ENCODE measurements around the gene KLHDC7B. TPM values are rescaled to one million over a fixed set of nuclear protein-coding genes. Genes with fewer than 3 reads are reported as not detected.
"Not testable (repeated sequence)": the region's sequence is repeated elsewhere in the genome, so short reads cannot be mapped to it uniquely, and the experiment has no call there.

Gene KLHDC7B
- total RNA-seq, 1 experiment from 2014 or later, result not detected

DNA sequence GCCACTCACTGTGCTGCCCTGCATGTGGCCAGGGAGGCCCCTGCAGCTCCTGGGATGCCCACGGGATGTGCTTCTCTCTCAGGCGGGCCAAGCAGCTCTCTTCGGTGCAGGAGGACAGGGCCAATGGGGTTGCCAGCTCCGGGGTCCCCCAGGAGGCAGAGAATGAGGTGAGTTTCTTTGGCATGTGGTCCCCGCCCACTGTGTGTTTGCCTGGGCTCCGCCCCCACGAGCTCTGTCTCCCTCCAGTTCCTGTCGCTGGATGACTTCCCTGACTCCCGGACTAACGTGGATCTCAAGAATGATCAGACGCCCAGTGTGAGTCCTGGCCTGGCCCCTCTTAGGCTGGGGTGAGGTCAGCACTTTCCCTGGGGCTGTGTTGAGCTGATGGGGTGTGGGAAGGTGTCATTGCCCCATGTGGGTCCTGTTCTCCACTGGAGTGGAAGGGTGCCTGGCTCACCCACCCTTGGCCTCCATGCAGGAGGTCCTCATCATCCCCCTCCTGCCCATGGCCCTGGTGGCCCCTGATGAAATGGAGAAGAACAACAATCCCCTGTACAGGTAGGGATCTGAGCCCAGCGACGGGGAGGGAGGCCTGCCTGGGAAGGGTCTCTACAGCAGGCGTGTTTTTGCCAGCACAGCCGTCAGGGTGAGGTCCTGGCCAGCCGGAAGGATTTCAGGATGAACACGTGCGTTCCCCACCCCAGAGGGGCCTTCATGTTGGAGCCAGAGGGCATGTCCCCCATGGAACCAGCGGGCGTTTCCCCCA is 28.0 kb upstream of the KLHDC7B start:
- DNase-seq (ENCODE audit: low read depth), result no peak

GRCh38 chr22:50518606-50519005 is 27.1 kb upstream of the KLHDC7B start:
- no peak for DNase-seq (ENCODE audit: low read depth)

- DNase-seq (ENCODE audit: low read depth), result no peak
Observed at GRCh38 chr22:50519151-50519550, 26.5 kb upstream of the KLHDC7B start.

DNA sequence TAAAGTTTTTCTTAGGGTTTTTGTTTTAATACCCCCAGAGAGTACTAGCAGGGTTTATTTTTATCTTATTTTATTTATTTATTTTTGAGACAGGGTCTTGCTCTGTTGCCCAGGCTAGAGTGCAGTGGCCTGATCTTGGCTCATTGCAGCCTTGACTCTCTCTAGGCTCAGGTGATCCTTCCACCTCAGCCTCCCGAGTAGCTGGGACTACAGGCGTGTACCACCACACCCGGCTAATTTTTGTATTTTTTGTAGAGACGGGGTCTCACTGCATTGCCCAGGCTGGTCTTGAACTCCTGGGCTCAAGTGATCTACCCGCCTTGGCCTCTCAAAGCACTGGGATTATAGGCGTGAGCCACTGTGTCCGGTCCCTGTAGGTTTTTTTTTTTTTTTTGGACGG is 25.5 kb upstream of the KLHDC7B start:
- DNase-seq (ENCODE audit: low read depth), result not testable (repeated sequence)

GRCh38 chr22:50520826-50521453 is 24.8 kb upstream of the KLHDC7B start:
- DNase-seq (ENCODE audit: low read depth), result no peak

DNA sequence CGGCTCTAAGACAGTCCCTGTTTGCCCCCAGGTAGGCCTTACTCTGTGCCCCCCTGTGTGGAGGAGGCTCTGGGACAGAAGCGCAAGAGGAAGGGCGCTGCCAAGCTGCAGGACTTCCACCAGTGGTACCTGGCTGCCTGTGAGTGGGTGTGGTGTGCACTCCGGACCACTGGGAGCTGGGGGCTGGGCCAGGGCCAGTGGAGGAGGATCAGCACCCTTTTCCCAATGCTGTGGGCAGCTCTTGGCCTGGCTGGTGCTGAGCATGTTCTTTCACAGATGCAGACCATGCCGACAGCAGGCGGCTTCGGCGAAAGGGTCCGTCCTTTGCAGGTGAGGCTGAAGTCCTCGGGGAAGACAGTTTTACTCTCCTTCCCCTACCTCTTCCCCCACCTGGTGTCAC is 24.0 kb upstream of the KLHDC7B start:
- no peak for DNase-seq (ENCODE audit: low read depth)

DNA sequence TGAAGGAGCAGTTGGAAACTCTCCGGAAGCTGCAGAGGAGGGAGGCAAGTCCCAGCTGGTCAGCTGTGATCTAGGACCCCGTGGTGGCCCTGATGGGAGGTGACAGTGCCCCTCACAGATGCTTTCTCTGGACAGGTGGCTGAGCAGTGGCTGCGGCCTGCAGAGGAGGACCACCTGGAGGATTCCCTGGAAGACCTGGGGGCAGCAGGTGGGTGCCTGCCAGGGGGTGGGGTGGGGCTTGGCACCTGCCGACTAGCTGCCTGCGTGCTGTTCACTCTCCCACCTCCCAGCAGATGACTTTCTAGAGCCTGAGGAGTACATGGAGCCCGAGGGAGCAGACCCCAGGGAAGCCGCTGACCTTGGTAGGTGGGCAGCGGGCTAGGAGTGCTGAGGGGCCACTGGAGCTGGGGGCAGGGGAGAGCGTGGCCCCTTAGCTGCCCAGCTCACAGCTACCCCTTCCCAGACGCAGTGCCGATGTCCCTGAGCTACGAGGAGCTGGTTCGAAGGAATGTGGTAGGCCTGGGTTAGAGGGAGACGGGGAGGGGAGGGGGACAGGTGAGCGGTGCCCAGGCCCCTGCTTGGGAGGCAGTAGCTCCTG is 23.4 kb upstream of the KLHDC7B start:
- DNase-seq (ENCODE audit: low read depth), result no peak

DNA sequence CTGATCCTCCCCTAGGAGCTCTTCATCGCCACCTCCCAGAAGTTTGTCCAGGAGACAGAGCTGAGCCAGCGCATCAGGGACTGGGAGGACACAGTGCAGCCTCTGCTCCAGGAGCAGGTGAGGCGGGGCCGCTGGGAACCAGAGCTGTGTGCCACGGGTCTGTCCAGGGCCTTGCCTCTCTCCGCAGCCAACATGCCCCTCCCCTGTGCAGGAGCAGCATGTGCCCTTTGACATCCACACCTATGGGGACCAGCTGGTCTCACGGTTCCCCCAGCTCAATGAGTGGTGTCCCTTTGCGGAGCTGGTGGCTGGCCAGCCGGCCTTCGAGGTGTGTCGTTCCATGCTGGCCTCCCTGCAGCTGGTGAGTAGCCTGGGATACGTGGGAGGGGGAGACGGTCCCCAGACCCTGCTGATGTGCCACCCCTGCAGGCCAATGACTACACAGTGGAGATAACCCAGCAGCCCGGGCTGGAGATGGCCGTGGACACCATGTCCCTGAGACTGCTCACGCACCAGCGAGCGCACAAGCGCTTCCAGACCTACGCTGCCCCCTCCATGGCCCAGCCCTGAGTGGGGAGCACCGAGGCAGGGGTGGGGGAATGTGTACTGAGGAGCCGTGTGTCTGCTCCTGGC is 22.8 kb upstream of the KLHDC7B start:
- no peak for DNase-seq (ENCODE audit: low read depth)

GRCh38 chr22:50523458-50523805 is 22.3 kb upstream of the KLHDC7B start:
- no peak for DNase-seq (ENCODE audit: low read depth)

GRCh38 chr22:50523806-50524675 is 21.7 kb upstream of the KLHDC7B start:
- DNase-seq (ENCODE audit: low read depth), result no peak

DNA sequence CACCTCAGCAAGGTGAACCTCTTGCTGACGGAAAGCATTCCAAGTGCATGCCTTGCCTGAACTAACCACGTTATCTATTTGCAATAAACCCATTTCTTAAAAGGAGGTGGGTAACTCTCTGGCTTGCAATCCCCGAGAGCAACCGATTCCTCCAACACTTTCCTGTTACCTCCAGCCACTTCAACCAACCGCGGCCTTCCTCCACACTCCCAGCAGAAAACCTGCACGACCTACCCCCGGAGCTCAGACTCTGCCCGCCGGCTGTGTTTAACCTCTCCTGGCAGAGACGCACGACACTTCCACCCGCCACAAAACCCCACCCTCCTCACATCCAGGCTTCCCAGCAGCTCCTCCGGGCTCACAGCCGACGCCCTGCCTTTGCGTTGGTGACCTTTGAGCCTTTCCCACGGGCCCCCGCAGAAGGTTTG is 21.0 kb upstream of the KLHDC7B start:
- DNase-seq (ENCODE audit: low read depth), result peak; percentile 47

- peak; percentile 92 for DNase-seq (ENCODE audit: low read depth)
Observed at GRCh38 chr22:50525104-50525857, 20.4 kb upstream of the KLHDC7B start, which contains the start of gene SCO2. SCO2 (minus strand) TSS chr22:50525598; CDS start chr22:50524411, 1,187 bp downstream.

- no peak for DNase-seq (ENCODE audit: low read depth)
Observed at GRCh38 chr22:50525858-50526107, 19.9 kb upstream of the KLHDC7B start.

DNA sequence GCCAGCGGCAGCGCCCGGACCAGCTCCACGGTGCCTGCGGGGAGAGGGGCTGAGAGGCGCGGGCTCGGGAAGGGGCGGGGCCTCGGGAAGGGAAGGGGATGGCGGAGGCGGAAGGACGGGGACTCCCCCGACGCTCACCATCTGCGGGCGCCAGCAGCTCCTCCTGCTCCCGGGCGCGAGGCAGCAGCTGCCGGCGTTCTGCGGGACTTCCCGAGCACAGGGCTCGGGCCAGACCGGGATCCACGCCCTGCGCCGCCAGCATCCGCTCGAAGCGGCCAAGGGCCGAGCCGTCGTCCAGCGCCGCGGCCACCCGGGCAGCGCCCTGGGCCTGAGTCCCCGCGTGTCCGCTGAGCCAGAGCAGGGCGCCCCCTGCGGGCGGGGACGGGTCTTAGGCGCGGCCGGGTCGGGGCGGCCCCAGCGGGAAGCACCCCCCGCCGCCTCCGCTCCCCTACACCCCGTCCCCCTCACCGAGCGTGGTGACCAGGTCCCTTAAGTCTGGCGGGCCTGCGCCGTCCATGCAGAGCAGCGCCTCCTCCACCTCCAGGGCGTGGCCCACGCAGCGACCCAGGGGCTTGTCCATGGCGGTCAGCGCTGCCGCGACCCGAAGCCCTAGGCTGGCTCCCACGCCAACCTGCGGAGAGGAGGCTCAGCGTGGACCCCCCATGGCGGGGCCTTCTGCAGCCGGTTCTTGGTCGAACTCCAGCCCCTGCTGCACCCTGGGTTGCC is 19.4 kb upstream of the KLHDC7B start:
- DNase-seq (ENCODE audit: low read depth), result peak; percentile 77

- DNase-seq (ENCODE audit: low read depth), result peak; percentile 41
Observed at GRCh38 chr22:50526834-50527801, 18.6 kb upstream of the KLHDC7B start.

GRCh38 chr22:50527921-50528681 is 17.6 kb upstream of the KLHDC7B start:
- DNase-seq (ENCODE audit: low read depth), result no peak

DNA sequence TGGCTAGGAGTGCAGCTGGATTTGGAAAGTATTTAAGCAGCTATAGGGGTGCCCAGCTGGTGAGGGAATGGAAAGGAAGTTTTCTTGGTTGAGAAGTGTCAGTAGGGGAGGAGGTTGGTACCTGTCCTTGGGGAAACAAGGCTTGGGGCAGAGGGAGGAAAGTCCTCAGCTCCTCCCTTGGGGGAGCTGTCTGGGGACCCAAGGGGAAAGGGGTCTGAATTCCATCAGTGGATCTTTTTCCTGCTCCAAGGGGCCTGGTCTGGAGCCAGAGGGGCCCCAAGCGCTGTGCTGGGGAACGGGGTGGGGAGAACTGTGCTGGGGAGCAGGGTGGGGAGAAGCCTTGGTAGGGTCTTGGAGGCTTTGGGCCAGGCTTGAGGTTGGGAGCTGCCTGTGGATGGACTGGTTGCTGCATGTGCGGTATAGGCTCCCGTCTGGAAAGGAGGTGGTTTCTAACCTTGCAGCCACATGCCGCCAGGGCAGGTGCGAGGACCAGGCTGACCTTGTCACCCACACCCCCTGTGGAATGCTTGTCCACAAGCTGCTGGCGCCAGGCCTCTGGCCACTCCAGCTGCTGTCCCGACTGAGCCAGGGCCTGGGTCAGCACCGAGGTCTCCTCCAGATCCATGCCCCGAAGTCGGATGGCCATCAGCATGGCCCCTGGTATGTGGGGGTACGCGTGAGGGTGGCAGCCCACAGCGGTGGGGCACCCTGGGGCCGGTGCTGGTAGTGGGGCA is 16.9 kb upstream of the KLHDC7B start:
- DNase-seq (ENCODE audit: low read depth), result no peak

GRCh38 chr22:50529416-50529896 is 16.2 kb upstream of the KLHDC7B start:
- DNase-seq (ENCODE audit: low read depth), result no peak
